Epidermal melanocyte (primary cell): ENCODE results near the gene ZNF774.
"Not testable (repeated sequence)": the region's sequence is repeated elsewhere in the genome, so short reads cannot be mapped to it uniquely, and the experiment has no call there.

ENCODE experiments used
- DNase-seq: peaks from one replicate; pipeline ENCODE4 v3.0.0; 2011; ENCODE audit warnings: low spot score; ENCODE audit not compliant: insufficient read length

The ZNF774 gene

DNA sequence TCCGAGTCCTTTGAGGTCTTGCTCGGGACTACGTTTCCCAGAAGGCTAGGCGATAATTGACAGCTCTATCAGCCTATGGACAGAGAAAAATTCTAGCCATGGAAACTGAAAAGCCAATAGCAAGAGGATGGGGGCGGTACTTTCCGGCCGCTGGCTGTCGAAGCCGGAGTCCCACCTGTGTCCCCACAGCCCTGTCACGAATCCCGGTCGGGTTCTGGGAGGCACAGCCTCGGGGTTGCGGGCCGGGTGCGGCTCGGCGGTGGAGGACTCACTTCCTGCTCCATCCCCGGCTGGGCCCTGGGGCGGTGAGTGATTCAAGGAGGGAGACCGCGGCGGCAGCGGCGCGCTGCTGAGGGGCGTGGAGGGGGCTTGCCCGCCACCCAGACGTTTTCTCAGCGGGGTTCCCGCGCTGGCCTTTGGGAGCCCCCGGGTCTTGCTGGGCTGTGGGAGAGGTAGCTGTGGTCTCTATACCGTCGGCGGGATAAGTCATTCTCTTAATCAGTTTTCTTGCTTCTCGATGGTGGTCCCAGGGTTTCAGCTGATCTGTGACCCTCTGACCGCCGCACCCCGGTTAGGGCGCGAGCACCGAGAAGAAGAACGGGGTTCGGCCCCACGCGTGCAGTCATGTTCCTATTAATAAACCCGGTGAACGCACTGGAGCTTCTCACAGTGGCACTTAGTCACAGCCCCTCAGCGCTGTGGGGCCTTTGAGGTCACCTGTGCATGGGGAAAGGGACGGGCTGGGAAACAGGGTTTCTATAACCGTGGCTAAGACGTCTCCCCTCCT is at the start of gene ZNF774:
ZNF774 (plus strand) TSS at position 178 of the 787 bp plus-strand sequence. CDS start 2,377 bp downstream, outside the sequence.
- peak; percentile 97 for DNase-seq

DNA sequence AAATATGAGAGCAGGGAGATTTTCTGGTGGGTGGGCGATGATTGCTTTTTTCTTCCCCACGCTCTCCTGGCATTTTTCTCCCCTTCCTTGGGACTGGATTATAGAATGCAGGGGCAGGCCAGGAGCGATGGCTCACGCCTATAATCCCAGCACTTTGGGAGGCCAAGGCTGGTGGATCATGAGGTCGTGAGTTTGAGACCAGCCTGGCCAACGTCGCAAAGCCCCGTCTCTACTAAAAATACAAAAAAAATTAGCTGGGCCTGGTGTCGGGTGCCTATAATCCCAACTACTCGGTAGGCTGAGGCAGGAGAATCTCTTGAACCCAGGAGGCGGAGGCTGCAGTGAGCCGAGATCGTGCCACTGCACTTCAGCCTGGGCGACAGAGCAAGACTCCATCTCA is 46.7 kb upstream of the ZNF774 start:
- DNase-seq: not testable (repeated sequence)

DNA sequence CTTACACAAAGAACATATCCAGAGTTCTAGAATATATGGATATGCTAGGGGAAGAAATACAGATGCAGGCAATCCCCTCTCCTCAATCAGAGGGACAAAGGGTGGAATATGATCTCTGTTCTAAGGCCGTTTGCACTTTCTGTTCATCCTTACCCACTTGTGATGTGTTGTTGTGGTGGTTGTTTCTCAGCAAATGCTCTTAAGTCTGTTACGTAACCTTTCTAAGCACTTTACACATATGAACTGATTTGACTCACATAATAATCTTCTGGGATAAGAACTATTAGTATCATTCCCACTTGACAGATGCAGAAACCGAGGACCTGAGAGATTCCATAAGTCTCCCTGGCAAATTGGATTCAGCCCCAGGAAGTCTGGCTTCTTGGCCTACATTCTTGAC is 46.2 kb upstream of the ZNF774 start:
- no peak for DNase-seq

DNA sequence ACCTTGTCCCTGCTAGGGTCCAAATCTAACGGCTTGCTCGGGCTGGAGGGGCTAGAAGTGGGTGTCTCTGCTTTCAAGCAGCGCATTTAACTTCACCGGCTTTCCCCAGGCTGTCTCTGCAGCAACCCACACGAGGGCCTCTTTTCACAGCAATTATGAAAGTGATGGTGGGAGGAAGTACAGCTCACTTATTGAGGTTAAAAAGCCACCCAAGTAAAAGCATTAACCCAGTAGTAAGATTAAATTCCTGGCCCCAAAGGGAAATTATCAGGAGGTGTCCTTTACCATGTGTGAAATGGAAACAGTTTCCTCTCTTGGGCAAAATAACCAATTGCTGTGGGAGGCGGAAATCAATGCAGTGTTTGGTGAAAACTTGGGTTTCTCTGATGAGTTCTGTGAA is 45.5 kb upstream of the ZNF774 start:
- no peak for DNase-seq

DNA sequence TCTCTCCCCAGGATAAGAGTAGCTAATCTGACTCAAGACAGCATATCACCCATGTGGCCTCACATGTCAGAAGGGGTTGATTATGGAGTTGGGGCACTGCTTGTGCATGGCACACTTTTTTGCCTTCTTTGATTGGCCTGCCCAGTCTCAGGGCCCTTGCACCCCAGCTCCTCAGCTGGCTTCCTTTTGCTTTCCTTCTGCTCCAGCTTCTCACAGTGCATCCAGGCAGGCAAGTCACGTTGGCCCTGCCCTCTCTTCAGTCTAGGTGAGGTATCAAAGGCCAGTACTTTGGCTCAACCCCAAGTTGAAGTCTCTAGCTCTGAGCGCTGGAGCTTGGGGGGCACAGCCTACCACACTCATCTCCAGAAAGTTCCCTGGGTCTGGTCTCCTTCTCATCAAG is 44.4 kb upstream of the ZNF774 start:
- no peak for DNase-seq

DNA sequence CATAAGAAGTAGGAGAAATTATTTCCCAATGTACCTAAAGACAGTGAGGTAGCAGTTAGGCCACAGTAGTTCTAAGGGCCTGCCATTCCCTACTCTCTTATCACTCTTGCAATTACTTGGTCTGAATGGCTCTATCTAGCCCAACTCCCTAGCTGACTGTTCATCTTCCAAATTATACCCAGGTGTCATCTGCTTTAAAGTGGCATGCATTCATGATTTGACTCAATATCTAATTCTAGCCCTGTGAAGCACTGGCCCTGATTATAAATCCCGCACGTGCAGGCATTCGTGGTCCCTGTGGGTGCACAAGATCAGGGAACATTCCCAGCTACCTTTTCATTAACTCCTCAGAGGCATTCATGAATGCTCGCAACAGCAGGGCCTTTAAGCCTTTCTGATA is 43.1 kb upstream of the ZNF774 start:
- no peak for DNase-seq

DNA sequence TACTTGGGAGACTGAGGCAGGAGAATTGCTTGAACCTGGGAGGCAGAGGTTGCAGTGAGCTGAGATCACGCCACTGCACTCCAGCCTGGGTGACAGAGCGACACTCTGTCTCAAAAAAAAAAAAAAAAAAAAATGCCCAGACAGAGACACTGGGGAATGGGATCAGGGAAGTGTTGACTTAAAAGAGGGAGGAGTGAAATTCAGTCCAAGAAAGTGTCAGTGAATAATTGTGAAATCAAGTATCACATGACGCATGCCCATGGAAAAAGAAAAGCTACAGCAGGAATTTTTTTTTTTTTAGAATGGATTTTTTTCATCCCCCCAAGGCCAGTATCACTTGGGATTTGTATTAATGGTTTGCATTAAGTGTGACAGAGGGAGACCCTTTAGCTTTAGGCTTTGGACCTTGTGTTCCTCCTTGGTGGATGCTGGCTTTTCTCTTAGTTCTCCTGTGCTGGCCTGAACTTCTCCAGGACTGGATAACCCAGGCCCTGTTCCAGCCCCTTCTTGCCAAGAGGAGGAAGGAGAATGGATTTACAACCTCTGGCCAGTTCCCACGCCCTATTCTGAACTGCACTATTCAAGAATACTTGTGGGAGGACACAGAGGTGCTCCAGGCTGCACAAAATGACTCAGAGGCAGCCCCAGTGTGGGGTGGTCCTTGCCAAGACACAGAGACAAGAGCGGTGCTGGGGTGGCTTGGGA is 36.7 kb upstream of the ZNF774 start:
- peak; percentile 18 for DNase-seq

DNA sequence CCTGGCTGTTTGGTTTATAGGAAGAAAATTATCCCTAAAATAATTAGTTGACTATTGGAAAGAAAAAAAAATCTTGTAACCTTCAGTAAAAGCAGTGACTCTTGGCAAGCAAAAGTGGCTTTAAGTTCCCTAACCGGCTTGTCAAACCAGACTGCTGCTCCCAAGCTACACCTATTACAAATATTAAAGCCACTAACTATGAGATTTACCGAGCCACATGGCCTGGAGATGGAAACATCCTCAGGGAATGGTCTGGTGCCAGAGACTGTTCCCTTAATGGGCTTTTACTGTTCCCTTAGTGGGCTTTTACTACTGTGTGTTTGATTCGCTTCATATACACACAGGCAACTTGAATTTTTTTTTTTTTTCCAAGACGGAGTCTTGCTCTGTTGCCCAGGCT is 35.9 kb upstream of the ZNF774 start:
- DNase-seq: no peak

DNA sequence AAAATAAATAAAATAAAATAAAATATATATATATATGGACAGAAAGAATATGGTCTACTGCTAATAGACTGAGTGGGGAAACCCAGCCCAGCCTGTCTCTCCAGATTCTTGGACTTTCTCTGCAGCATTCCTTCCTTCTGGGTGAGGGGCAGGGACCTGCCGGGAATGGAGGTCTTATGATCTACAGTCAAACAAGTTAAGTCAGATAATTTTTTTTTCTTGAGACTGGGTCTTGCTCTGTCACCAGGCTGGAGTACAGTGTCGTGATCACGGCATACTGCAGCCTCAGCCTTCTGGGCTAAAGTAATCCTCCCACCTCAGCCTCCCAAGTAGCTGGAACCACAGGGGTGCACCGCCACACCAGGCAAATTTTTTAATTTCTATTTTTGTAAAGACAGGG is 33.5 kb upstream of the ZNF774 start:
- no peak for DNase-seq

DNA sequence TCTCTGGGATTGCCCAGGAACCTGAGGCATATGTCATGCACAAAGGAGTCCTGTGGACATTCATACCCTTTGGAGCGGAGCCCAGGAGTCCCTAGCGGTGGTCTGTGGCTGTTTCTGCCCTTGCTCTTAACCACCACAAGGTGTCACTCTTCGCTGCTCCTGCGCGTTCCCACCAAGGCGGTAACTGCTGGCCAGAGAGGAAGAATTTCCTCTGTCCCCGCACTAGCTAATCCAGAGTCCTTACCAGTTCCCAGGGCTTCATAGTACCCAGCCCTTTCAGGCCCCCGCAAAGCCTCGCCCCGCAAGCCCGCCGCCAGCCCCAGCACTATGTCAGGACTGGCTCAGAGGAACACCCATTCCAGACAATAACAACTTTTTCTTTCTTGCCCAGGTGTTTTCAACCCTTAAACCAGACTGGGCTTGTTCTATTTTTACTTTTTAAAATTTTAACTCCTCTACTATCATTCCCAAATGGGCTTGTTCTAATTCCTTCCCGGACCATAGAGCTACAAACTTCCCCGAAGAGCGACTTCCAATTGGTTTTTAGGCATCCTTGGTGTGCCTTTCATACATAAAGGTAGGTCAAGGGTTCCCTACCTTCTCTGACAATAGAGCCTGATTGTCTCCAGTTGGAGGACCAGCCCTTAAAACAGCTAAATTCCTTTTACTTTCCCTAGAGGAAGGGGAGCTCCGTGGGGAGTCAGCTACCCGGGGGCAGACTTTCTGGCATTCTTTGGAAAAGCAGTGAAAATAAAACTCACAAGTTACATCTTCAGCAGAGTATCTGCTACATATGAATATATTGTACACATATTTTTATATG is 31.8 kb upstream of the ZNF774 start:
- DNase-seq: peak; percentile 86

DNA sequence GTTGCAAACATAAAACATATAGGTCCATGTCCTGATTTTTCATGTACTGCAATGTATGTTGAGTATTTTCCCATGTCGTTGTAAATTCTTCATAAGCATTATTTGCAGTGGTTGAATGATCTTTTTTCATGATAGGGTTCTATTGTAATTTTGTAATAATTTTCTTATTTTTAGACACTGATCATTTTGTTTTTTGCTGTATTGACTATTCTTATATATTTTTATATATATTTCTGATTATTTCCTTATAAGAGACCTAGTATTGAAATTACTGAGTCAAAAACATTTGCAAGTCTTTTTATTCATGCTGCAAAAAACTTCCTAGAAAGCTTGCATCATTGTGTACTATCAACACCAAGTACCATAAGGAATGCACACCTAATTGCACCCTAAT is 31.2 kb upstream of the ZNF774 start:
- no peak for DNase-seq

DNA sequence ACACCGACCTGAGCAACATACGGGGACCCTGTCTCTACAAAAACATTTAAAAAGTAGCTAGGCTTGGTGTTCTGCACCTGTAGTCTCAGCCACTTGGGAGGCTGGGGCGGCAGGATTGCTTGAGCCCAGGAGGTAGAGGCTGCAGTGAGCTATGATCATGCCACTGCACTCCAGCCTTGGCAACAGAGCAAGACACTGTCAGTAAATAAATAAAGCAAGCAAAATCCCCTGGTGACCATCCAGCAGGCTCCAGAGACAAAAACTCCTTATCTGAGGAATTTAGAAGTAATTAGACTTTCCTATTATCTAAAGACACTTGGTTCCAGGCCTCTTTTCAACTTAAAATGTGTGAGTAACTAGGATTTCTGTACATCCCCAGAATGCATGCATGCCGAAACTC is 29.5 kb upstream of the ZNF774 start:
- no peak for DNase-seq

DNA sequence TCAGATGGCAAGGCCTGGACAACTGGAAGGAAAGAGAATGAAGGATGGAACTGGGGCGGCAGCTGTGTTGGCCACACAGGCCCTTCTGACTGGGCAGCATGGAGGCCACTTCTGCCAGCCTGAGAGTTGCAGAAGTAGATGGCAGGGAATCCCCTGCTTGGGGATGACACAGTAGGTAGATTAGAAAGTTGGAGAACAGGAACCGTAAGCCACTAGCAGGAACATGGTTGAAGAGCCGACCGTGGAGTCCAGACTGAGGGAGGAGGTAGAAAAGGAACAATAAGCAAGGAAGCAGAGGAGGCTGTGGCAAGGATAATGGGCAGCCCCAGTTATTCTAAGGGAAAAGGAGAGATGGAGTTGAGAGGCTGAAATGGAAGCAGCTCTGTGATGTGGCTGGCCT is 26.4 kb upstream of the ZNF774 start:
- DNase-seq: no peak

DNA sequence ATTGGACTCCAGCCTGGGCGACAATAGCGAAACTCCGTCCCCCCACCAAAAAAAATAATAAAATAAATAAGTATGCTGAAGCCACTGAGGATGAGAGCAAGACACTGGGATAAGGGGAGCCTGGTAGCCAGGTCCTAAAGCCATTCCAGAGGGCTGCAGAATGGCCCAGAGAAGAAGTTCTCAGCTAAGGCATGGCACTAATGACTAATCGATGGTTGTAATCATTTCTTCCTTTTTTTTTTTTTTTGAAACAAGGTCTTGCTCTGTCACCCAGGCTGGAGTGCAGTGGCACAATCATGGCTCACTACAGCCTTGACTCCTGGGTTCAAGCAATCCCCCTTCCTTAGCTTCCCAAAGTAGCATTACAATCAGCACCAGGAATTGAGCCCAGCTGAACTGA is 25.6 kb upstream of the ZNF774 start:
- no peak for DNase-seq

DNA sequence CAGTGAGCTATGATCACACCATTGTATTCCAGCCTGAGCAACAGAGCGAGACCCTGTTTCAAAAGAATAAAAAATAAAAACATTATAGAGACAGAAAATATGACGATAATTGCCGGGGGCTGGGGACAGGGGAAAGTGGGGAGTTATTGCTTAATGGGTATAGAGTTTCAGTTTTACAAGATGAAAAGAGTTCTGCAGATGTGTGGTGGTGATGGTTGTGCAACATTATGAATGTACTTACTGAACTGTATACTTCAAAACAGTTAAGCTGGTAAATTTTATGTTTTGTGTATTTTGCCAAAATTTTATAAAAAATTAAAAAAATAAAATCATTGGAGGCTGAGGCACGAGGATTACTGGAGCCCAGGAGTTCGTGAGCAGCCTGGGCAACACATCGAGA is 24.8 kb upstream of the ZNF774 start:
- DNase-seq: no peak

DNA sequence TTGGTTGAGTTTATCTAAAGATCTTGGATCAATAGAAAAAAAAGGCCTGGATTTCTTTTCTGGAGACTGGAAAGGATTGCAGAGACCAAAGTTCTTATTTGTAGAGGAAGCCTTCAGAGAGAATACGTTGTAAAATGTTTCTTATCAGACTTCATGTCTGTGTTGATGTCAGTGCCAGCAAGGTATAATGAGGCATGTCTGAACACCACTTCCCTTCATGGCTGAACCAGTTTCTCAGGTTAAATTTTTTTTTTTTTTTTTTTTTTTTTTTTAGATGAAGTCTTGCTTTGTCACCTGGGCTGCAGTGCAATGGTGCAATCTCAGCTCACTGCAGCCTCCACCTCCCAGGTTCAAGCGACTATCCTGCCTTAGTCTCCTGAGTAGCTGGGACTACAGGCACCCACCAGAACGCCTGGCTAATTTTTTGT is 17.8 kb upstream of the ZNF774 start:
- DNase-seq: no peak

DNA sequence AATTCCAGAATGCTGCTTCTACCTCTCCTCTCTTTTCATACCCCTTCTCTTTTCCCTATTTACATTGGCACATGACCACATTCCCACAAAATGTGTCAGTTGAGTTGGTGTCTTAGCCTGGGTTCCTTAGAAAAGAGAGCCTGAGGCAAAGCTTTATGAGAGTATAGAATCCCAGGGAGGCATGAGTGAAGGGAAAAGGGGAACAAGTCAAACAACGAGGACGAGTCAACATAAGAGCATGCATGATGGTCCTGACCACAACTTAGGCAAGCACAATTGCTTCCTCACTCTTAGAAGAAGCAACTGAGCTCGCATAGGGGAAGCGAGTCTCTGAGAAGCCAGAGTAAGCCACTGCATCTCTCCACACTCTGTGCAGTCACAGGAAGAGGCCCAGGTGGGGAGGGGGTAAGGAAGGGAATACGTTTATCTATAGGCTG is 15.4 kb upstream of the ZNF774 start:
- no peak for DNase-seq

DNA sequence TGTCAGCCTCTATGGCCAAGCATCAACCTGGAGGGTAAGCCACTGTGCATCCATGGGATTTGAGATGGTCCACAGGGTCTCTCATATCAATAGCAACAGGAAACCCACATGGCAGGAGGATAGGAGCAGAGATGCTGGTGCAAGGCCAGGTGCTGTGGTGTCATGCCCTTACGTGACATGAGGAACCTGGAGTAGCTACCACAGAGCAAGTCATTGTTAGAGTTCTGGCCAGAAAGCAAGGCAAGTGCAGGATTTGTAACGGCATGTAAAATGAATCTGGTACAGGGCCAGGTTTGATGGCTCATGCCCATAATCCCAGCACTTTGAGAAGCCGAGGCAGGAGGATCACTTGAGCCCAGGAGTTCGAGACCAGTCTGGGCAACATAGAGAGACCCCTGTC is 14.8 kb upstream of the ZNF774 start:
- DNase-seq: no peak

DNA sequence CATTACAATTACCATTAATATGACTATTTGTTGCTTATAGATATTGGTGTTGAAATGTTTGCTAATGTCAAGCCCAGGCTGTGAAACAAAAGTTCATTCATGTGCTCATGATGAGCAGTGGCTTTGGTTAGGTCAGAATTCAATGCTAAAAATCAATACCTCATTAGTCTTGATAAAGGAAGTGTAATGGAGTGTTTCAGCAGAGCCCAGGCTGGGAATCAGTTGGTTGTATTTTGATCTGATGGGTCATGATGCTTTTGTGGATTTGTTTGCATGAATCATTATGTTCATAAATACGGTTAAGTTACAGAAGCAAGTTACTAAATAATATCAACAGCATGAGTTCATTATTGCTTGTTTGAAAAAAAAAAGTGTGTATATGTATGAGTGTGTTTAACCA is 13.6 kb upstream of the ZNF774 start:
- DNase-seq: no peak

DNA sequence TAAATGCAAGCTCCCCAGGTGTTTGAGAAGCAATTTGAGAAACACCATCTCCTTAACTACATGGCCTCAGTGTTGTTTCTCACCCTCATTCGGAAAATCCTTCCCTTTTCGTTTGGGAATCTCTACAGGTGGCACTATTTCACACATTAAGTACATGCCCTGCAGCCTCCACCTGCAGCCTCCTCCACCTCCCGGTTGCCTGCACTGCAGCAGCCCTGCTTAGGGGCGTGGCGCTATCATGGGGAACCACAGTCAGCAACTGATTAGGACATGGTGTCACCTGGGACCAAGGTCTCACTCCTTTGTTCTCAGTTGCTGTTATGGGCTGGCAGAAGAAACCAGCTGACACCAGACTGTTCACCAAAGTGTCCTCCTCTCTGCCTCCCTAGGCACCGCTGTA is 11.7 kb upstream of the ZNF774 start:
- no peak for DNase-seq

DNA sequence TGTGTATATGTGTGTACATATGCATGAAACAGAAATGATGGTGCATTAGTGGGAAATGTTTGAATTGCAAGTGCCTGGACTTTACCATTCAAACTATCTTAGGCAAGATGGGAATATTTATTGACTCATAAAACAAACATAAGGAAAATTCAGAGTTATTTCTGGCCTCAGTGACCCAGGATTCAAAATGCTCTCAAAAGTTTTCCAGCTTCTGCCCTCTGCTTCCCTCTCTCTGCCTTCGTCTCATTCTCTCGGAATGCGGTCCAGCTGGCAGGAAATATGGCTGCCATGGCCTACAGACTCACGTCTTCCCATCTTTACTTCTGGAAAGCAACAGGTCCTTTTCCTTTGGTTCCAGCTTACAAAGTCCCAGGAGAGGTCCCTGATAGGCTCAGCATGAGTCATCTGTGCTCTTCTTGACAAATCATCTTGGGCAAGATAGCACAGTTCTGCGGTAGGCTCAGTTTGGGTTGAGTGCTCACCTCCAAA is 8.7 kb upstream of the ZNF774 start:
- no peak for DNase-seq

DNA sequence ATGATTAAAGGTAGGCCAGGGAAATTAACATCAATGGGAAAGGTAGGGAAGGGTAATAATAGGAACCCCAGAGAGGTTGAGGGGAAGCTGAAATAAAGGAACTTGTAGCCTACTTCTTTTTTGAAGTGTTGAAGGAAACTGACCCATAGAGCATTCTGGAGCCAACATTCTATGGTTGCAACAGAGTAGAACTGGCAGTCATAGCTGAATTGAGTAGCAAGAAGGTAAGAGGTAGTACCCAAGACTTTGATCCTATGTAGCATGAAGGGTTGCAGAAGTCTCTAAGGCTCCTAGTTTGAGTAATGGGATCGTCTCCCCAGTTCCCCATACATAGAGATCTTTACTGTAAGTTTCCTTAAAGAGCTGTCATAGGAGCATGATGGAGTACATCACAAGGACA is 7.4 kb upstream of the ZNF774 start:
- DNase-seq: no peak
